PC-9 (cell line): Measurements from ENCODE around the gene GOLPH3. TPM values are rescaled to one million over a fixed set of nuclear protein-coding genes. Genes with fewer than 3 reads are reported as not detected.

Experiments
- BruUV-seq: library from RNA; stranded (reverse); fragments of 400-500 nt; replicated peaks from 2 replicates; lab custom pipeline; 2021; lab: Mats Ljungman, UMichigan
- CTCF ChIA-PET: fragments of 300-600 bp; sonication (Branson Sonifier 250); formaldehyde crosslinking; loops from one replicate; lab custom pipeline; 2022; ENCODE audit warnings: antibody characterized with exemption; lab: Charles Lee
- POLR2A ChIA-PET: fragments of 300-600 bp; sonication (Branson Sonifier 250); formaldehyde crosslinking; loops from one replicate; lab custom pipeline; 2022; ENCODE audit warnings: antibody characterized with exemption; ENCODE audit not compliant: unreplicated experiment; lab: Charles Lee
- DNase-seq, 2 experiments: peaks; one replicate each; pipeline versions ENCODE4 v3.0.0 to v3.0.0-alpha.2; 2015 to 2022; ENCODE audit warnings: mixed read lengths in 1 of 2
- H2AFZ ChIP-seq: fragments of 200-600 bp; sonication (generic); 2 replicates; pipeline ENCODE4 v1.8.1; 2017; ENCODE audit warnings: antibody characterized with exemption
- H3F3A ChIP-seq: fragments of 200-600 bp; sonication (generic); 2 replicates; pipeline ENCODE4 v1.8.1; 2017; ENCODE audit warnings: antibody characterized with exemption, mild to moderate bottlenecking, low read depth; ENCODE audit not compliant: insufficient read depth
- H3K27ac ChIP-seq: fragments of 200-600 bp; sonication (generic); 2 replicates; pipeline ENCODE4 v1.6.1; 2016; ENCODE audit warnings: mixed run types
- H3K27me3 ChIP-seq: fragments of 200-600 bp; sonication (generic); 2 replicates; pipeline ENCODE4 v1.6.1; 2016; ENCODE audit warnings: low read depth, mixed run types; ENCODE audit not compliant: insufficient read depth
- H3K36me3 ChIP-seq: fragments of 200-600 bp; sonication (generic); 2 replicates; pipeline ENCODE4 v1.6.1; 2016; ENCODE audit warnings: low read depth, mixed run types
- H3K4me1 ChIP-seq: fragments of 200-600 bp; sonication (generic); replicated peaks from 2 replicates; pipeline ENCODE4 v1.6.1; 2016; ENCODE audit warnings: mixed run types; ENCODE audit not compliant: insufficient read depth
- H3K4me2 ChIP-seq: fragments of 200-600 bp; sonication (generic); 2 replicates; pipeline ENCODE4 v1.6.1; 2017; ENCODE audit warnings: mixed run types
- H3K4me3 ChIP-seq: fragments of 200-600 bp; sonication (generic); 2 replicates; pipeline ENCODE4 v1.6.1; 2016; ENCODE audit warnings: mixed run types
- H3K79me2 ChIP-seq: fragments of 200-600 bp; sonication (generic); 2 replicates; pipeline ENCODE4 v1.6.1; 2017; ENCODE audit warnings: low read depth, mixed run types
- H3K9me2 ChIP-seq: fragments of 200-600 bp; sonication (generic); 2 replicates; pipeline ENCODE4 v1.8.1; 2017; ENCODE audit warnings: mild to moderate bottlenecking; ENCODE audit not compliant: insufficient read depth
- H3K9me3 ChIP-seq: fragments of 200-600 bp; sonication (generic); 2 replicates; pipeline ENCODE4 v1.8.1; 2016; ENCODE audit warnings: low read depth; ENCODE audit not compliant: insufficient read depth
- H4K20me1 ChIP-seq: fragments of 200-600 bp; sonication (generic); 2 replicates; pipeline ENCODE4 v1.8.1; 2017; ENCODE audit not compliant: insufficient read depth
- CTCF ChIP-seq: fragments of 200-600 bp; sonication (generic); conservative IDR thresholded peaks from 2 replicates; pipeline ENCODE4 v1.6.1; 2017; ENCODE audit warnings: mixed run types, antibody characterized with exemption, mild to moderate bottlenecking, moderate library complexity
- EZH2 ChIP-seq: fragments of 200-600 bp; sonication (generic); IDR thresholded peaks from 2 replicates; pipeline ENCODE4 v1.8.0; 2017; ENCODE audit warnings: antibody characterized with exemption, low read depth
- intact Hi-C: fragments of 100-400 bp; cut with micrococcal nuclease; formaldehyde crosslinking; loops from one replicate; pipeline ENCODE4 v1.10.0; 2022; ENCODE audit not compliant: unreplicated experiment
- total RNA-seq: library from RNA; stranded (reverse); gene quantifications from 2 replicates; pipeline ENCODE4 v1.2.3, GENCODE V29; 2021

Gene GOLPH3
- total RNA-seq, 1 experiment from 2014 or later: 179 TPM

DNA sequence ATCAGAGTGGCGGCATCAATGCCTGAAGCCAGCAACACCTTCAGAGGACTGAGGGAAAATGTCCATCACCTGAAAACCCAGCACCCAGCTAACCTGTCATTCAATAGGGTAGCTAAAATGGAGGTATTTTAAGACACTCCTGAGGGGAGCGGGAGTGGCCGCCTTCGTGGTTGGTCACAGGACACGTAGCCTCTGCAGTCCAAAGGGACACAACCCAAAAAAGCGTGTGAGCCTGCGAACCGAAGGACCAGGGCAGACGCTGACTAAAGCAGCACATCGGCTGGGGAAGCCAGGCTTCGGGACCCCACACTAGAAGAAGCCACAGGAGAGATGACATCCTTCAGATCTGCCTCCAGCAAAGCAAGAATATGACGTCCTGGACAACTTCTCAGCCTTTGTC lies 70.6 kb downstream of the GOLPH3 start:
- no peaks in the 10 kb centered on the region for H3K27me3 ChIP-seq
- no peak for TF ChIP-seq EZH2
- no peak for TF ChIP-seq CTCF
- H2AFZ ChIP-seq: no peak overlapping the region
- H3K4me3 ChIP-seq: no peak overlapping the region
- no peaks in the 10 kb centered on the region for H3K79me2 ChIP-seq
- peaks cover 18% of the 10 kb centered on the region; the same call in 1 of the 2 replicates for H4K20me1 ChIP-seq
- no peaks in the 10 kb centered on the region for H3K9me3 ChIP-seq
- H3F3A ChIP-seq: no peaks in the 10 kb centered on the region
- H3K36me3 ChIP-seq: peaks cover 35% of the 10 kb centered on the region
- CTCF ChIA-PET: no interaction called here
- H3K27ac ChIP-seq: no peak overlapping the region
- no peaks in the 10 kb centered on the region for H3K9me2 ChIP-seq
- POLR2A ChIA-PET: no interaction called here
- H3K4me2 ChIP-seq: no peak overlapping the region
- DNase-seq: no peak
- intact Hi-C loops: no loop called here
- TSS peak; percentile 4 for BruUV-seq
- no peaks in the 10 kb centered on the region for H3K4me1 ChIP-seq

- H2AFZ ChIP-seq: no peak overlapping the region
- H3F3A ChIP-seq: no peaks in the 10 kb centered on the region
- H3K4me2 ChIP-seq: no peak overlapping the region
- H3K36me3 ChIP-seq: peaks cover 33% of the 10 kb centered on the region
- no peaks in the 10 kb centered on the region for H3K27me3 ChIP-seq
- no TSS peak for BruUV-seq
- no peak overlapping the region for H3K27ac ChIP-seq
- ChIA-PET CTCF (no interaction called here), POLR2A (no interaction called here)
- H3K4me3 ChIP-seq: no peak overlapping the region
- H3K9me3 ChIP-seq: no peaks in the 10 kb centered on the region
- H3K9me2 ChIP-seq: no peaks in the 10 kb centered on the region
- no peak for TF ChIP-seq EZH2
- TF ChIP-seq CTCF: no peak
- H3K4me1 ChIP-seq: no peaks in the 10 kb centered on the region
- no peak for DNase-seq
- H4K20me1 ChIP-seq: peaks cover 18% of the 10 kb centered on the region; the same call in 1 of the 2 replicates
- no peaks in the 10 kb centered on the region for H3K79me2 ChIP-seq
- intact Hi-C loops: no loop called here
Observed at GRCh38 chr5:32102254-32102986, 71.7 kb downstream of the GOLPH3 start.

GRCh38 chr5:32100691-32101302 lies 73.3 kb downstream of the GOLPH3 start:
- Histone ChIP-seq H2AFZ (no peak overlapping the region), H3K4me1 (no peaks in the 10 kb centered on the region), H3K9me3 (no peaks in the 10 kb centered on the region), H3K27ac (no peak overlapping the region), H3K4me3 (no peak overlapping the region), H3K79me2 (no peaks in the 10 kb centered on the region), H3K36me3 (peaks cover 33% of the 10 kb centered on the region), H3K9me2 (no peaks in the 10 kb centered on the region), H3K4me2 (no peak overlapping the region), H3F3A (no peaks in the 10 kb centered on the region), H4K20me1 (peaks cover 18% of the 10 kb centered on the region; the same call in 1 of the 2 replicates), H3K27me3 (no peaks in the 10 kb centered on the region)
- POLR2A ChIA-PET: no interaction called here
- BruUV-seq: no TSS peak
- no peak for TF ChIP-seq EZH2
- TF ChIP-seq CTCF: no peak
- no peak for DNase-seq
- CTCF ChIA-PET: no interaction called here
- intact Hi-C loops: no loop called here
